ENCODE data around the gene CUX1. TPM values are rescaled to one million over a fixed set of nuclear protein-coding genes. Genes with fewer than 3 reads are reported as not detected.
"Not testable (repeated sequence)": the region's sequence is repeated elsewhere in the genome, so short reads cannot be mapped to it uniquely, and the experiment has no call there.

Gene CUX1
- total and polyA plus RNA-seq, 4 donors = 40.5 to 138 (median 69.1) TPM

GRCh38 chr7:102138676-102139075 lies 321.2 kb downstream of the CUX1 start:
- H3K9ac ChIP-seq (ENCODE audit: insufficient read depth in 1 of 2, low read length in 2 of 2) = no peak overlapping the region
- WGBS, 2 donors = 93 to 96% methylated on average over 6 of the region's 6 CpGs

DNA sequence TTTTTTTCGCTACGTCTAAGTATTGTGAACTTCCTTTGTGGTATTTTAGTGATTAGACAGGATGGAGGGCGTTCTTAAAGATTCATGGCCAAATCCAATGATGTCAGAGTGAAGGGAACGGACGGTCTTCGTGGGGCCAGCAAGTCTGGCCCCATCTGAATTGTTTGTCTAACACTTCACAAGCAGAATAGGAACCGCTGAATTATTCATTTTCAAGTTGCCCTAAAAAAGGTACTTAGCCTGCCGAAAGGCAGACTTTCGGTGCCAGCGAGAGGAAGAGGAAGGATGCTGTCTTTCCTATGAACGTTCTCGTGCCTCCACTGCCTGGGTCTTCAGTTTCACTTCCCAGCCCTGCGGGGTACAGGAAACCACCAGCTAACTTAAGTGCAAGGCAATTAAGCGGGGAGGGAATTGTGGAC lies 323.5 kb downstream of the CUX1 start:
- H3K27ac ChIP-seq (ENCODE audit: low read depth in 1 of 2, low read length in 1 of 2) = no peak overlapping the region
- peak in 1 of 3 donors; percentile 25 for DNase-seq
- H3K9me3 ChIP-seq (ENCODE audit: control insufficient read depth in 4 of 4, insufficient read depth in 3 of 4, low read length in 3 of 4) = no peaks in the 10 kb centered on the region
- peaks cover 0 to 5% (median 0%) of the 10 kb centered on the region in 4 donors for H3K36me3 ChIP-seq (ENCODE audit: control insufficient read depth in 4 of 4, insufficient read depth in 4 of 4, low read length in 4 of 4)
- no peak overlapping the region for H3K9ac ChIP-seq (ENCODE audit: insufficient read depth in 1 of 2, low read length in 2 of 2)
- H3K4me1 ChIP-seq (ENCODE audit: control insufficient read depth in 5 of 5, insufficient read depth in 5 of 5, low read length in 5 of 5) = peaks cover 0 to 3% (median 0%) of the 10 kb centered on the region in 5 donors
- WGBS, 2 donors = 7 to 37% methylated on average over 14 of the region's 14 CpGs
- peak; percentile 27 for ATAC-seq (ENCODE audit: insufficient read depth, low FRiP score)
- no peaks in the 10 kb centered on the region for H3K27me3 ChIP-seq (ENCODE audit: control insufficient read depth in 3 of 3, insufficient read depth in 3 of 3, low read length in 2 of 3)
- TF ChIP-seq, protein P1, sequence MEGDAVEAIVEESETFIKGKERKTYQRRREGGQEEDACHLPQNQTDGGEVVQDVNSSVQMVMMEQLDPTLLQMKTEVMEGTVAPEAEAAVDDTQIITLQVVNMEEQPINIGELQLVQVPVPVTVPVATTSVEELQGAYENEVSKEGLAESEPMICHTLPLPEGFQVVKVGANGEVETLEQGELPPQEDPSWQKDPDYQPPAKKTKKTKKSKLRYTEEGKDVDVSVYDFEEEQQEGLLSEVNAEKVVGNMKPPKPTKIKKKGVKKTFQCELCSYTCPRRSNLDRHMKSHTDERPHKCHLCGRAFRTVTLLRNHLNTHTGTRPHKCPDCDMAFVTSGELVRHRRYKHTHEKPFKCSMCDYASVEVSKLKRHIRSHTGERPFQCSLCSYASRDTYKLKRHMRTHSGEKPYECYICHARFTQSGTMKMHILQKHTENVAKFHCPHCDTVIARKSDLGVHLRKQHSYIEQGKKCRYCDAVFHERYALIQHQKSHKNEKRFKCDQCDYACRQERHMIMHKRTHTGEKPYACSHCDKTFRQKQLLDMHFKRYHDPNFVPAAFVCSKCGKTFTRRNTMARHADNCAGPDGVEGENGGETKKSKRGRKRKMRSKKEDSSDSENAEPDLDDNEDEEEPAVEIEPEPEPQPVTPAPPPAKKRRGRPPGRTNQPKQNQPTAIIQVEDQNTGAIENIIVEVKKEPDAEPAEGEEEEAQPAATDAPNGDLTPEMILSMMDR (IDR thresholded peaks at IDR 0.05; ENCODE audit: control extremely low read depth, extremely low read depth) = no peak
- no peak overlapping the region for H3K4me3 ChIP-seq

More at GRCh38 chr7:102138676-102139075, 321.2 kb downstream of the CUX1 start:
- no peak overlapping the region for H3K27ac ChIP-seq (ENCODE audit: low read depth in 1 of 2, low read length in 1 of 2)
- no peaks in the 10 kb centered on the region for H3K9me3 ChIP-seq (ENCODE audit: control insufficient read depth in 4 of 4, insufficient read depth in 3 of 4, low read length in 3 of 4)
- H3K4me1 ChIP-seq (ENCODE audit: control insufficient read depth in 5 of 5, insufficient read depth in 5 of 5, low read length in 5 of 5) = peaks cover 0 to 3% (median 0%) of the 10 kb centered on the region in 5 donors
- ATAC-seq (ENCODE audit: insufficient read depth, low FRiP score) = no peak
- TF ChIP-seq, protein P1 (IDR thresholded peaks at IDR 0.05; ENCODE audit: control extremely low read depth, extremely low read depth) = no peak
- peaks cover 0 to 5% (median 0%) of the 10 kb centered on the region in 4 donors for H3K36me3 ChIP-seq (ENCODE audit: control insufficient read depth in 4 of 4, insufficient read depth in 4 of 4, low read length in 4 of 4)
- H3K4me3 ChIP-seq = no peak overlapping the region
- DNase-seq = no peak
- no peaks in the 10 kb centered on the region for H3K27me3 ChIP-seq (ENCODE audit: control insufficient read depth in 3 of 3, insufficient read depth in 3 of 3, low read length in 2 of 3)

DNA sequence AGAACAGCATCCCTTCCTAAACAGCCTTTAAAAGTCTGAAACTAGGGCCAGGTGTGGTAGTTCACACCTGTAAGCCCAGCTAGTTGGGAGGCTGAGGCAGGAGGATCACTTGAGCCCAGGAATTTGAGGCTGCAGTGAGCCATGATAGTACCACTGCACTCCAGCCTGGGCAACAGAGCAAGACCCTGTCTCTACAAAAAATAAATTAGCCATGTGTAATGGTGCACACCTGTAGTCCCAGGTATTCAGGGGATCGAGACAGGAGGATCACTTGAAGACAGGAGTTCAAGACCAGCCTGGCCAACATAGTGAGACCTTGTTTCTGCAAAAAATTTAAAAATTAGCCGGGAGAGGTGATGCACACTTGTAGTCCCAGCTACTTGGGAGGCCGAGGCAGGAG lies 325.0 kb downstream of the CUX1 start:
- H3K4me3 ChIP-seq; DNase-seq; H3K27me3 ChIP-seq (ENCODE audit: control insufficient read depth in 3 of 3, insufficient read depth in 3 of 3, low read length in 2 of 3); H3K4me1 ChIP-seq (ENCODE audit: control insufficient read depth in 5 of 5, insufficient read depth in 5 of 5, low read length in 5 of 5); H3K36me3 ChIP-seq (ENCODE audit: control insufficient read depth in 4 of 4, insufficient read depth in 4 of 4, low read length in 4 of 4); H3K27ac ChIP-seq (ENCODE audit: low read depth in 1 of 2, low read length in 1 of 2); H3K9me3 ChIP-seq (ENCODE audit: control insufficient read depth in 4 of 4, insufficient read depth in 3 of 4, low read length in 3 of 4); H3K9ac ChIP-seq (ENCODE audit: insufficient read depth in 1 of 2, low read length in 2 of 2); ATAC-seq (ENCODE audit: insufficient read depth, low FRiP score): not testable (repeated sequence)
- WGBS, 2 donors = 98% methylated on average over 3 of the region's 3 CpGs

DNA sequence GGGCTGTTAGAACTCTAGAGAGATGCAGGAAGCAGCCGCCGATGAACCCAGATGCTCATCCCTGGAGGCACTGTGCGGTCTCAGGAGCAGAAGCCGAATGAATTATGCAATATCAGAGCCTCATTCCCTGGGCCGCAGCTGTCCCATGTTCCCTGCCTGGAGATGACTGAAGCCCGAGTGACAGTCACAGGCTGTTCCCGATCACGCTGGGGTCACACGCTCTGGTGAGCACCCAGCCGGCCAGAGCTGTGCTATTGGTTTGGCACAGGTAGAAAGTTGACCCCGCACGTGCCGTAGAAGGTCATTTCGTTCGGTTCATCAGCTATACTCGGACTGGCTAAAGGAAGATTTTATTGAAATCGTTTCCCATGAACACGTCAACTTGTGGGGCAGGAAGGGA lies 328.7 kb downstream of the CUX1 start:
- peaks cover 0 to 4% (median 0%) of the 10 kb centered on the region in 5 donors for H3K4me1 ChIP-seq (ENCODE audit: control insufficient read depth in 5 of 5, insufficient read depth in 5 of 5, low read length in 5 of 5)
- H3K27ac ChIP-seq (ENCODE audit: low read depth in 1 of 2, low read length in 1 of 2) = peak overlapping the region in 1 of 2 donors; percentile 34
- ATAC-seq (ENCODE audit: insufficient read depth, low FRiP score) = no peak
- H3K27me3 ChIP-seq (ENCODE audit: control insufficient read depth in 3 of 3, insufficient read depth in 3 of 3, low read length in 2 of 3) = no peaks in the 10 kb centered on the region
- WGBS, 2 donors = 87 to 89% methylated on average over 18 of the region's 18 CpGs
- H3K36me3 ChIP-seq (ENCODE audit: control insufficient read depth in 4 of 4, insufficient read depth in 4 of 4, low read length in 4 of 4) = peaks cover 0 to 4% (median 0%) of the 10 kb centered on the region in 4 donors
- H3K9ac ChIP-seq (ENCODE audit: insufficient read depth in 1 of 2, low read length in 2 of 2) = no peak overlapping the region
- no peaks in the 10 kb centered on the region for H3K9me3 ChIP-seq (ENCODE audit: control insufficient read depth in 4 of 4, insufficient read depth in 3 of 4, low read length in 3 of 4)
- no peak overlapping the region for H3K4me3 ChIP-seq
- no peak for DNase-seq
- TF ChIP-seq, protein P1 (IDR thresholded peaks at IDR 0.05; ENCODE audit: control extremely low read depth, extremely low read depth) = no peak
